Rectal smooth muscle tissue (tissue), 1 donor: ENCODE data around the gene BSN.
"Not testable (repeated sequence)": the region's sequence is repeated elsewhere in the genome, so short reads cannot be mapped to it uniquely, and the experiment has no call there.

ENCODE experiments used
- H3K27ac ChIP-seq: one replicate; pipeline ENCODE4 v1.7.0; 2013; ENCODE audit warnings: low read depth, low read length, inconsistent platforms
- H3K27me3 ChIP-seq: one replicate; pipeline ENCODE4 v1.7.0; 2013; ENCODE audit warnings: low read length; ENCODE audit not compliant: control insufficient read depth, insufficient read depth
- H3K36me3 ChIP-seq: one replicate; pipeline ENCODE4 v1.7.0; 2013; ENCODE audit warnings: low read length; ENCODE audit not compliant: control insufficient read depth, insufficient read depth
- H3K4me1 ChIP-seq: one replicate; pipeline ENCODE4 v1.7.0; 2013; ENCODE audit warnings: low read length; ENCODE audit not compliant: control insufficient read depth, insufficient read depth
- H3K4me3 ChIP-seq: one replicate; pipeline ENCODE4 v1.7.0; 2013; ENCODE audit warnings: low read length
- H3K9ac ChIP-seq: one replicate; pipeline ENCODE4 v1.7.0; 2013; ENCODE audit warnings: low read length

The BSN gene

DNA sequence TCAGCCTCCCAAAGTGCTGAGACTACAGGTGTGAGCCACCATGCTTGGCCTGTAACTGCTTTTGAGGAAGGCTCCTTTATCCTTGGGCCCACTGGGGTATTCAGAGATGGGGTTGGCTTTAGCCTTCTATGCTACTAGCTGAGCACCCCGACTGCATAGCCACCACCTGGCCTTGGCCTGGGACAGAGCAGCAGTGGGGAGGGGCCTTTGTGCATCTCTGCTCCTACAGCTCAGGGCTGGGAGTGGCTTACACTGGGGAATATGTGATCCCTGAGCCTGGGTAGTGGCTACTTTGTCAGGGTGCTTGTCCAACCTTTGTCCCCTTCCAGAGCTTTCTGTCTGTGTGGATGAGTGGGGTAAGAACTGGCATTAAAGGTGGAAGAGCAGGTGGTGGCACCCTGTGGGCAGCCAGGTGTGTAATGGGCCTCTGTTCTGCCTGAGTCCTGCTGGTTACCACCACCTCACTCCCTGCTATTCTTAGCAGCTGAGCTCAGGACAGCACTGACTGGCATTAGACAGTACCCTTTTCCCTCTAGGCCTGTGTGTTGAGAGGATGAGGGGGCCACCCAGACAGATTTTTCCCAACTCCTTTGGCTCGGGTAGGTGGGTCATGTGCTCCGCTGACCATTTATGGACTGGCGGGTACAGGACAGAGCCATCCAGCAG is 141.2 kb downstream of the BSN start:
- not testable (repeated sequence) for H3K36me3 ChIP-seq, H3K4me1 ChIP-seq, H3K4me3 ChIP-seq, H3K9ac ChIP-seq, H3K27me3 ChIP-seq, H3K27ac ChIP-seq

DNA sequence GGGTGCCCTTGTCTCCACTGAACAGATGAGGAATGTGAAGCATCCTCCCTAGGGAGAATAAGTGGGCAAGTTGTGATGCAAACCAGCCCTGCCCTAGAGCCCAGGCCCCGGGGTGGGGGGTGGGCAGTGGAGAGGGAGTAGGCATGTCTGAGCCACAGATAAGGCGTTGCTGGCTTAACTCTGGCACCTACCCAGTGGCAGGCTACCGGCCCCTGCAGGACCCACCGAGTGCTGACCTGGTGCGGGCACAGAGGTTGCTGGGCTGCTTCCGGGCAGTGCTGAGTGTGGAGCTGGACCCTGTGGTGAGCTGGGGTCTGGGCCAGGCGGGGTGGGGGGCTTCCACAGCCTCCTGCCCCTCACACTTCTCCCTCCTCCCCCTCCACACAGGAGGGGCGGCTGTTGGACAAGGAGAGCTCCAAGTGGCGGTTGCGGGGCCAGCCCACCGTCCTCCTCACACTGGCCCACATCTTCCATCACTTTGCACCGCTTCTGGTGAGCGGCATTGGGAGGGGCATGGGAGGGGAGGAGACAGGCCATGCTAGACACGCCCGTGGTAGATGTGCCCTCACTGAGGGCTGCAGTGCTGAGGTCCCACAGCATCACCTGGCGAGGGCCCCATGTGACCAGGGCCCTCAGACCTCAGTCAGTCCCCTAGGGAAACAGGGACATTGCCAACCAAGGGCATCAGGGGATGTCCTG is 145.2 kb downstream of the BSN start:
- Histone ChIP-seq H3K36me3 (peaks cover 19% of the 10 kb centered on the region), H3K27ac (no peak overlapping the region), H3K9ac (no peak overlapping the region)

DNA sequence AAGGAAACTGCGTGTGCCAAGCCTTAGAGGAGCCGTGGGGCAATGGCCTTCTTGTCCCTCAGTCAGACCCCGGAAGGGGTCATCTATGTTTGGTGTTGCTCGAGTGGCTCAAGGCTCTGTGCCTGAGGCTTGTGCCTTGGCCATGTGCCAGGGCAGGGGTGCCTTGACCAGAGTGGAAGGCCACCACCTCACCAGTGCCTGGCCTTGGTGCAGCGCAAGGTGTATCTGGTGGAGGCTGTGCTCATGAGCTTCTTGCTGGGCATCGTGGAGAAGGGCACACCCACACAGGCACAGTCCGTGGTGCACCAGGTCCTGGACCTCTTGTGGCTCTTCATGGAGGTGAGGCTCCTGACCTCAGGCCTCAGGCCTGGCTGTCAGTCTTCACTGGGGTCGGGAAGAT is 145.7 kb downstream of the BSN start:
- Histone ChIP-seq H3K4me3 (no peak overlapping the region), H3K36me3 (peaks cover 22% of the 10 kb centered on the region), H3K4me1 (no peaks in the 10 kb centered on the region), H3K27me3 (no peaks in the 10 kb centered on the region), H3K27ac (no peak overlapping the region), H3K9ac (no peak overlapping the region)

More for the DNA sequence above, 145.2 kb downstream of the BSN start:
- no peaks in the 10 kb centered on the region for H3K27me3 ChIP-seq
- H3K4me3 ChIP-seq: no peak overlapping the region
- no peaks in the 10 kb centered on the region for H3K4me1 ChIP-seq

DNA sequence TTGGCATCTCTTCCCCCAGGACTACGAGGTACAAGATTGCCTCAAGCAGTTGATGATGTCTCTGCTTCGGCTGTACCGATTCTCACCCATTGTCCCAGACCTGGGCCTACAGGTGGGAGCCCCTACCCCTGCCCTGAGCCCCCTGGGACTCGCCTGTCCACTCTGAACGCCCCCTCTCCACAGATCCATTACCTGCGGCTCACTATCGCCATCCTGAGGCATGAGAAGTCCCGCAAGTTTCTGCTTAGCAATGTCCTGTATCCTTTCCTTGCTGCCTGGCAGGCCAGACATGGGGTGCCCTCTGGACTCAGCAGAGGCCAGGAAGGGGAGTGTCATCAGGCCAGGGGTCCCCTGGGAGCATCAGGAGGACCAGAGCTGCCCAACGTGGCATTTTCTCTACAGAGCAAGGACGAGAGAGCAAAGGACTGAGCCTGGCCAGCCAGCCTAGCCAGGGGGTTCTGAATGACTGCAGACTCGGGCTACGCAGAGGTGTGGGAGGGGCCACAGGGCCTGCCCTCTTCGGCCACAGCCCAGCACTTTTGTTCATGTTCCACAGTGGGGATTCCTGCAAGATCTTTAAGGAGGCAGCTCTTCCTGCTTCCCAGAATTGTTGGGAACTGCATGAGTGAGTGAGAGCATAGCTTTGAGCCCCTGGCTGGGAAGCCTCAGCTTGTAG is 146.3 kb downstream of the BSN start:
- no peak overlapping the region for H3K9ac ChIP-seq
- peaks cover 22% of the 10 kb centered on the region for H3K36me3 ChIP-seq
- H3K4me1 ChIP-seq: no peaks in the 10 kb centered on the region
- no peak overlapping the region for H3K4me3 ChIP-seq
- H3K27me3 ChIP-seq: no peaks in the 10 kb centered on the region
- H3K27ac ChIP-seq: no peak overlapping the region

DNA sequence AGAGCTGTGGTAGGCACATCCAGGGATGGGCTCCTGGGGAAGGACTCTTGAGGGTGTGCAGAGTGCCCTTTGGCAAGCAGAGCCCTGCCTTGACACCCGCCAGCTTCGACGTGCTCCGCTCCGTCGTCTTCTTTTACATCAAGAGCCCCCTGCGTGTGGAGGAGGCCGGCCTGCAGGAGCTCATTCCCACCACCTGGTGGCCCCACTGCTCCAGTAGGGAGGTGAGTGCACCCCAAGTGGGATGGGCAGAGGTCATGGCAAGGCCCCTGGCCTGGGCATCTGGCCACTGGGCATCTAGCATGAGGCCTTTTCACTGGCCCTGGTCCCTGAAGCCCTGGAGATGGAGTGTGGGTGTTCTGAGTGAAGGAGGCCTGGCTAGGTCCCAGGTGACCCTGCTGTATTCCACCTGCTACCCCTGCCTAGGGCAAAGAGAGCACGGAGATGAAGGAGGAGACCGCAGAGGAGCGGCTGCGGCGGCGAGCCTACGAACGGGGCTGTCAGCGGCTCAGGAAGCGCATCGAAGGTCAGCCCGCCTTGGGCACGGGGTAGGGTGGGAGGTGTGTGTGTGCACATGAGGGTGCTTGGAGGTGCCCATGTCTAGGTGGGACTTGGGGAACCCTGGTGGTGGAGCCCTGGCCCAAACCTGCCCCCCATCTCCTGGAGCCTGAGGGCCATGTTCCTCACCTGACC is 147.3 kb downstream of the BSN start:
- Histone ChIP-seq H3K36me3 (peaks cover 22% of the 10 kb centered on the region), H3K27me3 (no peaks in the 10 kb centered on the region), H3K9ac (no peak overlapping the region), H3K4me3 (no peak overlapping the region), H3K4me1 (no peaks in the 10 kb centered on the region), H3K27ac (no peak overlapping the region)

DNA sequence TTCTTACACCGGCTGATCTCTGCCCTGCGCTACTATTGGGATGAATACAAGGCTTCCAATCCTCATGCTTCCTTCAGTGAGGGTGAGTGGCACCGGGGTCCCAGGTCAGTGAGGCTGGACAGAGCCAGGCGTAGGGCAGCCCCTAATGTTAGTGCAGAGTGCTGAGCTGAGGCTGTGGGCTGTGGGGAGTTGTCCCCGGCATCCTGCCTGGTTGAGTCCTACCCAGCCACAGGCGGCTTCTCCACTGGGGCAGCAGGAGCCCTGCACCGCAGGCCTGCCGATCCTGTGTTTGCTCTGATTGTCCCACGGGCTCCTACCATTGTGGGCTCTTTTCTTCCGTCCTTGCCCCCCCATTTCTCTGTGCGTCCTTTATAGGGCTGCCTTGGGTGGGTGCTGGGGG is 148.4 kb downstream of the BSN start:
- Histone ChIP-seq H3K27me3 (no peaks in the 10 kb centered on the region), H3K36me3 (peaks cover 21% of the 10 kb centered on the region), H3K4me3 (no peak overlapping the region), H3K9ac (no peak overlapping the region), H3K4me1 (no peaks in the 10 kb centered on the region), H3K27ac (no peak overlapping the region)

DNA sequence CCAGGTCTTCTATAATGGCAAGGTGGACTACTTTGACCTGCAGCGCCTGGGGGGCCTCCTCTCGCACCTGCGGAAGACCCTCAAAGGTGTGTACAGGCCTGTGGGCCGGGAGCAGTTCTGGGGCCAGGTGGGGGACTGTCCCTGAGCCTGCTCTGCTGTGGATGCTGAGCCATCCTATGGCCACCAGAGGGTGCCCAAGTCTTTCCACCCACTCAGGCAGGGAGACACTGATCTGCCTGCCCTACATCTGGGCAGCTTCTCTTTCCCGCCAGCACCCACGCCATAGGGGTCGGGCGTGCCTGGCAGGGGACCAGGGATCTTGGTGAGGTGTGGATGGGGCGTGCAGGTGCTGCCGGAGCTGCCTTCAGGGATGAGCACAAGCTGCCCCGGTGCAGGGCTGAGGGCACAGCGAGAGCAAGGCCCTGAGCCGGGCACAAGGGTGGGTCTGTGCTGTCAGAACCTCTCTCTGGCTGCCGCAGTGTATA is 149.2 kb downstream of the BSN start:
- Histone ChIP-seq H3K27ac (no peak overlapping the region), H3K9ac (no peak overlapping the region), H3K27me3 (no peaks in the 10 kb centered on the region), H3K4me1 (no peaks in the 10 kb centered on the region), H3K36me3 (peaks cover 21% of the 10 kb centered on the region), H3K4me3 (no peak overlapping the region)

DNA sequence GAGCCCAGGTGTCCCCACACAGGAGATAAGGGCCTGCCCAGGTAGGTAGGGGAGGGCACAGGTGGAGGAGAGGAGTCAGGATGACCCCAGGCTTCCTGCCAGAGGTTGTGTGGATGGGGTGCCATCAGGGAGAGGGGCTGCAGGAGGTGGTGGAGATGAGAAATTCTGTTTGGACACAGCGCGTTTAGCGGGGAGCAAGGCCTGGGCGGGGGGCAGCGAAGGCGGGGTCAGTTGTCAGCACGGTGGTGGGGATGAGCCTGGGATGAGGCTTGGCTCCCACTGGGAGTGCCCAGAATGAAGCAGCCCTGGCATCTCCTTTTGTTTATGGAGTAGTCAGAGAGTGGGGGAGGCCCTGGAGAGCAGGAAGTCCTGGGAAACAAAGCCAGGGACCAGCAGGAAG is 149.7 kb downstream of the BSN start:
- H3K36me3 ChIP-seq: peaks cover 19% of the 10 kb centered on the region
- no peak overlapping the region for H3K9ac ChIP-seq
- no peaks in the 10 kb centered on the region for H3K27me3 ChIP-seq
- H3K27ac ChIP-seq: no peak overlapping the region
- H3K4me1 ChIP-seq: no peaks in the 10 kb centered on the region
- no peak overlapping the region for H3K4me3 ChIP-seq

DNA sequence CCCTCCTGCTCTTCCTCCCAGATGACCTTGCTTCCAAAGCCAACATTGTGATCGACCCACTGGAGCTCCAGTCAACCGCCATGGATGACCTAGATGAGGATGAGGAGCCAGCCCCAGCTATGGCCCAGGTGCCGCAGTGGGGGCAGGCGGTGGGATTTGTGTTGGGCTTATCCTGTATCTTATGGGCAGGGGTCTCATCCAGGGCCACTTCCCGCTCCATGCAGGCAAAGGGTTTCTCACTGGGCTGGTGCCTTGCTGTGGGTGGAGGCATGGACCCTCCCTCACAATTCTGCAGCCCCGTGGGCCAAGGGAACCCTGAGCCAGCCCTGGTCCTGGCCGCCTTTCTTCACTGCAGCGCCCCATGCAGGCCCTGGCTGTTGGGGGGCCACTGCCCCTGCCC is 150.4 kb downstream of the BSN start:
- H3K27ac ChIP-seq: no peak overlapping the region
- no peak overlapping the region for H3K4me3 ChIP-seq
- H3K9ac ChIP-seq: no peak overlapping the region
- H3K36me3 ChIP-seq: peaks cover 19% of the 10 kb centered on the region
- H3K4me1 ChIP-seq: no peaks in the 10 kb centered on the region
- no peaks in the 10 kb centered on the region for H3K27me3 ChIP-seq

DNA sequence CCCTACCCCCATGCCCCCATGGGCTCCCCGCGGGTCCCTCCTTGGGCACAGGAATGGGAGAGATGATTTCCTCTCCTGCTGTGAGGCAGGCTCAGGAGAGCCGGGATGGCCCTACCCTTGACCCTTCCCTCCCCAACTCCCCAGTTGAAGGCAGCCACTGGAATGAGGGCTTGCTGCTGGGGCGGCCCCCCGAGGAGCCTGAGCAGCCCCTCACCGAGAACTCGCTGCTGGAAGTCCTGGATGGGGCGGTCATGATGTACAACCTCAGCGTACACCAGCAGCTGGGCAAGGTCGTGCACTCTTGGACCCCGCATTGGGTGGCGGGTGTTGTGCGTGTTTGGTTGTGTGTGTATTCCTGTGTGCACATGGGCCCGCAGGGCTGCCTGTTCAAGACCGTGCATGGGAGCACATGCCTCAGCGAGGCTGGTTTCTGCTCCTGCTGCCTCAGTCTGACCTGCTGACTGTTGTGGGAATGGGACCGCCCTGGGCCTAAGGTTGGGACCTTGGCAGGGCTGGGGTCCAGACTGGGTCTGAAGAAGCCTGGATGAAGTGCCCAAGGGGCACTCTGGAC is 151.2 kb downstream of the BSN start:
- Histone ChIP-seq H3K36me3 (peaks cover 13% of the 10 kb centered on the region), H3K4me1 (no peaks in the 10 kb centered on the region), H3K9ac (no peak overlapping the region), H3K27ac (no peak overlapping the region), H3K27me3 (no peaks in the 10 kb centered on the region), H3K4me3 (no peak overlapping the region)

DNA sequence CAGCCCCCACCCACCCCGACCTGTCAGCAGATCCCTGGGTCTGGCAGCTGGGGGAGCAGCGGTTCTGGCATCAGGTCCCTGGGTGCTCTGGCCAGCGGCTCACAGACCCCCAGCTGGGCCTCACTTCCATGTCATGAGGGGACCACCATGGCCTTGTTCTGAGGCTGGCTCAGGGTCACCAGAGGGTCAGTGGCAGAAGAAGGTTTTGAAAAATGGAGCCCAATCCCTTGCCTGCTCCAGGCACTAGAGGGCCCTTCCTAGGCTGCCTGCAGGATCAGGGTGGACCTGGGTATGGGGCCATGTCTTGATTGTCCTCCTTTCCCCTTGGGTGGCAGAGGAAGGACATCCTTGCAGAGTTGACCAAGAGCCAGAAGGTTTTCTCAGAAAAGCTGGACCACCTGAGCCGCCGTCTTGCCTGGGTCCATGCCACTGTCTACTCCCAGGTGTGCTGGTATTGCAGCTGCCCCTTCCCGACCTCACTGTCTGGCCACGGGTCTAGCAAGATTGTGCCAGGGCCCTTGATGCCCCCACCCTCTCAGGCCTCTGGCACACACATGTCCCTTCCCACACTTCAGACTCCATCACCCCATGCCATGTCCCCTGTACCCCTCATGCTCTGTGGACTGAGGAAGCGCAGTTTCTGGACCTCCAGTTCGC is 152.3 kb downstream of the BSN start:
- peaks cover 13% of the 10 kb centered on the region for H3K36me3 ChIP-seq
- no peak overlapping the region for H3K27ac ChIP-seq
- no peaks in the 10 kb centered on the region for H3K27me3 ChIP-seq
- H3K4me1 ChIP-seq: no peaks in the 10 kb centered on the region
- H3K4me3 ChIP-seq: no peak overlapping the region
- no peak overlapping the region for H3K9ac ChIP-seq

DNA sequence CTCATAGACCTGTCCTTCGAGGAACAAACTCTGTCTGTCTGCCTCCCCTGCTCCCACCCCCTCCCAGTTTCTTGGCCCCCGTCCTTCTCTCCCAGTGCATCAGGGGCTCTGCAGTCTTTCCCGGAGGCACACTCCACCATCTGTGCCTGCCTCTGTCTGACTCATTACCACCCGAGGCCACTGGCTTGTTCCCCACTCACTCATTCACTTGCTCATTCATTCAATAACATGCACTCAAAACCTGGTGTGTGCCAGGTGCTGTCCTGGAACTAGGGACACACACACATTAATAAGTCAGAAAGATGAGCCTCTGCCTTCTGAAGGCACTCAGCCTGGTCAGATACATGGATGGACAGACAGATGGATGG is 152.8 kb downstream of the BSN start:
- H3K9ac ChIP-seq: no peak overlapping the region
- peaks cover 9% of the 10 kb centered on the region for H3K36me3 ChIP-seq
- no peak overlapping the region for H3K27ac ChIP-seq
- no peaks in the 10 kb centered on the region for H3K4me1 ChIP-seq
- no peaks in the 10 kb centered on the region for H3K27me3 ChIP-seq
- H3K4me3 ChIP-seq: no peak overlapping the region
